Measurements from ENCODE around the gene KRT80.

KRT80 gene

GRCh38 chr12:52214421-52214802 lies 22.6 kb upstream of the KRT80 start:
- Histone ChIP-seq H3K4me1 (ENCODE audit: control insufficient read depth, low read depth, low read length) (no peaks in the 10 kb centered on the region), H3K27me3 (ENCODE audit: control insufficient read depth, insufficient read depth, low read length) (no peaks in the 10 kb centered on the region), H3K9me3 (ENCODE audit: control insufficient read depth, low read depth, low read length) (no peaks in the 10 kb centered on the region), H3K9ac (ENCODE audit: low read length) (no peak overlapping the region), H3K27ac (ENCODE audit: low read length) (no peak overlapping the region), H3K36me3 (ENCODE audit: control insufficient read depth, low read depth, low read length) (no peaks in the 10 kb centered on the region), H3K4me3 (ENCODE audit: low read length) (no peak overlapping the region)

GRCh38 chr12:52213564-52214420 lies 22.0 kb upstream of the KRT80 start:
- H3K27ac ChIP-seq (ENCODE audit: low read length), result no peak overlapping the region
- H3K4me1 ChIP-seq (ENCODE audit: control insufficient read depth, low read depth, low read length), result no peaks in the 10 kb centered on the region
- no peak overlapping the region for H3K9ac ChIP-seq (ENCODE audit: low read length)
- H3K4me3 ChIP-seq (ENCODE audit: low read length), result no peak overlapping the region
- no peaks in the 10 kb centered on the region for H3K36me3 ChIP-seq (ENCODE audit: control insufficient read depth, low read depth, low read length)
- H3K27me3 ChIP-seq (ENCODE audit: control insufficient read depth, insufficient read depth, low read length), result no peaks in the 10 kb centered on the region
- no peaks in the 10 kb centered on the region for H3K9me3 ChIP-seq (ENCODE audit: control insufficient read depth, low read depth, low read length)

- no peak overlapping the region for H3K27ac ChIP-seq (ENCODE audit: low read length)
- no peaks in the 10 kb centered on the region for H3K36me3 ChIP-seq (ENCODE audit: control insufficient read depth, low read depth, low read length)
- H3K27me3 ChIP-seq (ENCODE audit: control insufficient read depth, insufficient read depth, low read length), result no peaks in the 10 kb centered on the region
- no peak overlapping the region for H3K4me3 ChIP-seq (ENCODE audit: low read length)
- H3K4me1 ChIP-seq (ENCODE audit: control insufficient read depth, low read depth, low read length), result no peaks in the 10 kb centered on the region
- H3K9ac ChIP-seq (ENCODE audit: low read length), result no peak overlapping the region
- no peaks in the 10 kb centered on the region for H3K9me3 ChIP-seq (ENCODE audit: control insufficient read depth, low read depth, low read length)
Measured at GRCh38 chr12:52212701-52213563, 21.1 kb upstream of the KRT80 start.

- Histone ChIP-seq H3K4me3 (ENCODE audit: low read length) (no peak overlapping the region), H3K9ac (ENCODE audit: low read length) (no peak overlapping the region), H3K36me3 (ENCODE audit: control insufficient read depth, low read depth, low read length) (no peaks in the 10 kb centered on the region), H3K9me3 (ENCODE audit: control insufficient read depth, low read depth, low read length) (no peaks in the 10 kb centered on the region), H3K27me3 (ENCODE audit: control insufficient read depth, insufficient read depth, low read length) (no peaks in the 10 kb centered on the region), H3K4me1 (ENCODE audit: control insufficient read depth, low read depth, low read length) (no peaks in the 10 kb centered on the region), H3K27ac (ENCODE audit: low read length) (no peak overlapping the region)
Measured at GRCh38 chr12:52211716-52212585, 20.1 kb upstream of the KRT80 start.

- H3K4me1 ChIP-seq (ENCODE audit: control insufficient read depth, low read depth, low read length), result no peaks in the 10 kb centered on the region
- no peak overlapping the region for H3K27ac ChIP-seq (ENCODE audit: low read length)
- H3K4me3 ChIP-seq (ENCODE audit: low read length), result no peak overlapping the region
- no peaks in the 10 kb centered on the region for H3K9me3 ChIP-seq (ENCODE audit: control insufficient read depth, low read depth, low read length)
- no peaks in the 10 kb centered on the region for H3K27me3 ChIP-seq (ENCODE audit: control insufficient read depth, insufficient read depth, low read length)
- no peak overlapping the region for H3K9ac ChIP-seq (ENCODE audit: low read length)
- no peaks in the 10 kb centered on the region for H3K36me3 ChIP-seq (ENCODE audit: control insufficient read depth, low read depth, low read length)
Measured at GRCh38 chr12:52210925-52211650, 19.3 kb upstream of the KRT80 start.

GRCh38 chr12:52210186-52210924 lies 18.5 kb upstream of the KRT80 start:
- Histone ChIP-seq H3K27me3 (ENCODE audit: control insufficient read depth, insufficient read depth, low read length) (no peaks in the 10 kb centered on the region), H3K36me3 (ENCODE audit: control insufficient read depth, low read depth, low read length) (no peaks in the 10 kb centered on the region), H3K9ac (ENCODE audit: low read length) (no peak overlapping the region), H3K4me3 (ENCODE audit: low read length) (no peak overlapping the region), H3K9me3 (ENCODE audit: control insufficient read depth, low read depth, low read length) (no peaks in the 10 kb centered on the region), H3K27ac (ENCODE audit: low read length) (no peak overlapping the region), H3K4me1 (ENCODE audit: control insufficient read depth, low read depth, low read length) (no peaks in the 10 kb centered on the region)

- H3K36me3 ChIP-seq (ENCODE audit: control insufficient read depth, low read depth, low read length), result no peaks in the 10 kb centered on the region
- no peak overlapping the region for H3K4me3 ChIP-seq (ENCODE audit: low read length)
- H3K27ac ChIP-seq (ENCODE audit: low read length), result no peak overlapping the region
- no peaks in the 10 kb centered on the region for H3K4me1 ChIP-seq (ENCODE audit: control insufficient read depth, low read depth, low read length)
- no peaks in the 10 kb centered on the region for H3K27me3 ChIP-seq (ENCODE audit: control insufficient read depth, insufficient read depth, low read length)
- H3K9ac ChIP-seq (ENCODE audit: low read length), result no peak overlapping the region
- no peaks in the 10 kb centered on the region for H3K9me3 ChIP-seq (ENCODE audit: control insufficient read depth, low read depth, low read length)
Measured at GRCh38 chr12:52209321-52209720, 17.5 kb upstream of the KRT80 start.

GRCh38 chr12:52208424-52209165 lies 16.8 kb upstream of the KRT80 start:
- no peaks in the 10 kb centered on the region for H3K9me3 ChIP-seq (ENCODE audit: control insufficient read depth, low read depth, low read length)
- no peaks in the 10 kb centered on the region for H3K4me1 ChIP-seq (ENCODE audit: control insufficient read depth, low read depth, low read length)
- no peak overlapping the region for H3K27ac ChIP-seq (ENCODE audit: low read length)
- no peak overlapping the region for H3K9ac ChIP-seq (ENCODE audit: low read length)
- no peaks in the 10 kb centered on the region for H3K36me3 ChIP-seq (ENCODE audit: control insufficient read depth, low read depth, low read length)
- H3K27me3 ChIP-seq (ENCODE audit: control insufficient read depth, insufficient read depth, low read length), result no peaks in the 10 kb centered on the region
- no peak overlapping the region for H3K4me3 ChIP-seq (ENCODE audit: low read length)

- Histone ChIP-seq H3K9me3 (ENCODE audit: control insufficient read depth, low read depth, low read length) (no peaks in the 10 kb centered on the region), H3K27ac (ENCODE audit: low read length) (no peak overlapping the region), H3K4me3 (ENCODE audit: low read length) (no peak overlapping the region), H3K9ac (ENCODE audit: low read length) (no peak overlapping the region), H3K27me3 (ENCODE audit: control insufficient read depth, insufficient read depth, low read length) (no peaks in the 10 kb centered on the region), H3K4me1 (ENCODE audit: control insufficient read depth, low read depth, low read length) (no peaks in the 10 kb centered on the region), H3K36me3 (ENCODE audit: control insufficient read depth, low read depth, low read length) (no peaks in the 10 kb centered on the region)
Measured at GRCh38 chr12:52207895-52208294, 16.1 kb upstream of the KRT80 start.

GRCh38 chr12:52207106-52207505 lies 15.3 kb upstream of the KRT80 start:
- Histone ChIP-seq H3K4me1 (ENCODE audit: control insufficient read depth, low read depth, low read length) (no peaks in the 10 kb centered on the region), H3K27ac (ENCODE audit: low read length) (no peak overlapping the region), H3K9me3 (ENCODE audit: control insufficient read depth, low read depth, low read length) (no peaks in the 10 kb centered on the region), H3K27me3 (ENCODE audit: control insufficient read depth, insufficient read depth, low read length) (no peaks in the 10 kb centered on the region), H3K36me3 (ENCODE audit: control insufficient read depth, low read depth, low read length) (no peaks in the 10 kb centered on the region), H3K9ac (ENCODE audit: low read length) (no peak overlapping the region), H3K4me3 (ENCODE audit: low read length) (no peak overlapping the region)
